IMR-90 (cell line): ENCODE measurements around the gene SPINT2. TPM values are rescaled to one million over a fixed set of nuclear protein-coding genes. Genes with fewer than 3 reads are reported as not detected.
A peak's percentile ranks its signal among the peaks of the same experiment; 100 is the strongest.

Source experiments
- ATAC-seq: fragments of 200-7000 bp; cut with Tn5 transposase; 2 replicates; pipeline ENCODE4 v1.9.1; 2020; ENCODE audit warnings: low read depth, mild to moderate bottlenecking, moderate library complexity
- BruUV-seq: library from RNA; stranded (reverse); fragments of 400-500 nt; replicated peaks from 2 replicates; lab custom pipeline; 2021; lab: Mats Ljungman, UMichigan
- CTCF ChIA-PET: fragments of 300-600 bp; formaldehyde crosslinking; extraction: SDS; loops from one replicate; lab custom pipeline; 2021; ENCODE audit warnings: antibody characterized with exemption; lab: Yijun Ruan, JAX
- POLR2A ChIA-PET: fragments of 300-600 bp; sonication (Branson Sonifier 250); formaldehyde crosslinking; loops from one replicate; lab custom pipeline; 2022; ENCODE audit warnings: antibody characterized with exemption; ENCODE audit not compliant: unreplicated experiment; lab: Charles Lee
- DNase-seq: peaks from one replicate; pipeline ENCODE4 v3.0.0; 2013
- H2AFZ ChIP-seq: replicated peaks from 2 replicates; pipeline ENCODE3; 2013; ENCODE audit warnings: low read length, mild to moderate bottlenecking; ENCODE audit not compliant: poor library complexity
- H2AK5ac ChIP-seq: 2 replicates; pipeline ENCODE4 v1.6.1; 2013; ENCODE audit warnings: low read depth, low read length, inconsistent platforms
- H2AK9ac ChIP-seq: replicated peaks from 2 replicates; pipeline ENCODE3; 2013; ENCODE audit warnings: mild to moderate bottlenecking, low read depth, low read length, moderate library complexity; ENCODE audit not compliant: poor library complexity
- H2BK120ac ChIP-seq: 2 replicates; pipeline ENCODE4 v1.6.1; 2013; ENCODE audit warnings: low read depth, low read length, inconsistent platforms
- H2BK15ac ChIP-seq: 3 replicates; pipeline ENCODE4 v1.6.1; 2013; ENCODE audit warnings: low read depth, low read length, inconsistent platforms
- H2BK20ac ChIP-seq: 2 replicates; pipeline ENCODE4 v1.6.1; 2013; ENCODE audit warnings: low read depth, mild to moderate bottlenecking, inconsistent platforms, low read length, moderate library complexity
- H2BK5ac ChIP-seq: 2 replicates; pipeline ENCODE4 v1.6.1; 2013; ENCODE audit warnings: mild to moderate bottlenecking, low read depth, low read length, inconsistent platforms; ENCODE audit not compliant: poor library complexity, severe bottlenecking
- H3K14ac ChIP-seq: replicated peaks from 2 replicates; pipeline ENCODE4 v1.6.1; 2013; ENCODE audit warnings: low read depth, low read length, inconsistent platforms
- H3K18ac ChIP-seq: 2 replicates; pipeline ENCODE4 v1.6.1; 2013; ENCODE audit warnings: low read depth, low read length, control low read depth
- H3K23ac ChIP-seq: 2 replicates; pipeline ENCODE4 v1.6.1; 2013; ENCODE audit warnings: low read depth, low read length, inconsistent platforms
- H3K27ac ChIP-seq: 2 replicates; pipeline ENCODE4 v1.5.1; 2013; ENCODE audit warnings: mild to moderate bottlenecking, control low read depth, low read length; ENCODE audit not compliant: insufficient read depth
- H3K27me3 ChIP-seq: 2 replicates; pipeline ENCODE4 v1.6.1; 2013; ENCODE audit warnings: low read length; ENCODE audit not compliant: control insufficient read depth, insufficient read depth
- H3K36me3 ChIP-seq: 2 replicates; pipeline ENCODE4 v1.6.1; 2013; ENCODE audit warnings: low read length, mixed read lengths; ENCODE audit not compliant: control insufficient read depth, insufficient read depth
- H3K4ac ChIP-seq: 2 replicates; pipeline ENCODE4 v1.6.1; 2013; ENCODE audit warnings: low read depth, low read length, inconsistent platforms
- H3K4me1 ChIP-seq: 2 replicates; pipeline ENCODE4 v1.6.1; 2013; ENCODE audit warnings: low read length, mixed read lengths; ENCODE audit not compliant: control insufficient read depth, insufficient read depth
- H3K4me2 ChIP-seq: 2 replicates; pipeline ENCODE4 v1.6.1; 2013; ENCODE audit warnings: low read depth, mild to moderate bottlenecking, control low read depth, low read length, moderate library complexity
- H3K4me3 ChIP-seq: 2 replicates; pipeline ENCODE4 v1.5.1; 2013; ENCODE audit warnings: low read depth, mild to moderate bottlenecking, control low read depth, low read length, moderate library complexity; ENCODE audit not compliant: insufficient read depth
- H3K56ac ChIP-seq: 2 replicates; pipeline ENCODE4 v1.6.1; 2013; ENCODE audit warnings: low read length, inconsistent platforms; ENCODE audit not compliant: insufficient read depth; ENCODE audit errors: extremely low read depth
- H3K79me1 ChIP-seq, 2 experiments: 2 replicates each; pipeline ENCODE4 v1.6.1; 2013; ENCODE audit warnings: low read length in 2 of 2, inconsistent platforms in 1 of 2, low read depth in 1 of 2
- H3K9ac ChIP-seq: 2 replicates; pipeline ENCODE4 v1.6.1; 2013; ENCODE audit warnings: low read depth, low read length, control low read depth
- H3K9me1 ChIP-seq: 2 replicates; pipeline ENCODE4 v1.6.1; 2013; ENCODE audit warnings: low read length, inconsistent platforms; ENCODE audit not compliant: insufficient read depth
- H3K9me3 ChIP-seq: 2 replicates; pipeline ENCODE4 v1.6.1; 2013; ENCODE audit warnings: low read length; ENCODE audit not compliant: control insufficient read depth, insufficient read depth
- H4K20me1 ChIP-seq: 2 replicates; pipeline ENCODE4 v1.6.1; 2013; ENCODE audit warnings: low read length, inconsistent platforms; ENCODE audit not compliant: insufficient read depth
- H4K5ac ChIP-seq: 2 replicates; pipeline ENCODE4 v1.6.1; 2013; ENCODE audit warnings: mild to moderate bottlenecking, low read depth, low read length, control low read depth
- H4K8ac ChIP-seq, 2 experiments: 2 replicates each; pipeline ENCODE4 v1.6.1; 2013; ENCODE audit warnings: low read depth in 2 of 2, low read length in 2 of 2, control low read depth in 1 of 2, inconsistent platforms in 1 of 2
- H4K91ac ChIP-seq: 2 replicates; pipeline ENCODE4 v1.6.1; 2013; ENCODE audit warnings: low read depth, low read length, inconsistent platforms; ENCODE audit not compliant: insufficient read depth
- FOS ChIP-seq: fragments of 150-350 bp; IDR thresholded peaks from 2 replicates; pipeline ENCODE4 v1.6.1; 2016; ENCODE audit warnings: low read depth, low read length
- MAFK ChIP-seq: IDR thresholded peaks from 2 replicates; pipeline ENCODE4 v1.6.1; 2012; ENCODE audit warnings: low read depth, low read length, improper control_type of control experiment
- MXI1 ChIP-seq: IDR thresholded peaks from 2 replicates; pipeline ENCODE4 v1.6.1; 2012; ENCODE audit warnings: low read depth, mild to moderate bottlenecking, low read length, moderate library complexity, borderline replicate concordance
- RFX5 ChIP-seq: IDR thresholded peaks from 2 replicates; pipeline ENCODE4 v1.8.0; 2012; ENCODE audit warnings: low read depth, mild to moderate bottlenecking, low read length, moderate library complexity
- SMC3 ChIP-seq: fragments of 150-350 bp; IDR thresholded peaks from 2 replicates; pipeline ENCODE4 v1.6.1; 2016; ENCODE audit warnings: low read depth, mild to moderate bottlenecking, antibody characterized with exemption, low read length, moderate library complexity
- WGBS, 2 experiments: methylation state at CpG; one replicate each; pipeline versions ENCODE4 v1.1.5 to v1.1.7; 2013; ENCODE audit warnings: missing lambda C conversion rate in 2 of 2; ENCODE audit not compliant: insufficient read length in 1 of 2; ENCODE audit errors: extremely low coverage in 2 of 2; 5-methylcytosine and 5-hydroxymethylcytosine counted together
- dilution Hi-C: fragments of 300-500 bp; cut with HindIII; formaldehyde crosslinking; loops from one replicate; pipeline ENCODE4 v1.14.3; 2018; ENCODE audit warnings: low sequenced_read_pairs; ENCODE audit not compliant: unreplicated experiment
- in situ Hi-C: fragments of 300-500 bp; cut with MboI; formaldehyde crosslinking; loops from 3 replicates; pipeline ENCODE4 v1.14.3; 2019; ENCODE audit warnings: low sequenced_read_pairs, inconsistent platforms, mixed read lengths
- intact Hi-C: fragments of 100-400 bp; cut with micrococcal nuclease; formaldehyde crosslinking; loops from 2 replicates; pipeline ENCODE4 v1.10.0; 2022
- polyA plus RNA-seq, 3 experiments: library from polyadenylated mRNA; depleted of rRNA; stranded (reverse); fragments of >200 nt; gene quantifications; 2 replicates each; pipeline ENCODE4 v1.2.3, GENCODE V29; 2012; ENCODE audit warnings: low replicate concordance in 1 of 3
- total RNA-seq: library from RNA; depleted of rRNA; stranded (reverse); fragments of >200 nt; gene quantifications from 2 replicates; pipeline ENCODE4 v1.2.3, GENCODE V29; 2012

SPINT2 gene
- total and polyA plus RNA-seq, 2 of the 4 experiments (the other 2 are of a cell fraction): 0.54 to 1.2 TPM

DNA sequence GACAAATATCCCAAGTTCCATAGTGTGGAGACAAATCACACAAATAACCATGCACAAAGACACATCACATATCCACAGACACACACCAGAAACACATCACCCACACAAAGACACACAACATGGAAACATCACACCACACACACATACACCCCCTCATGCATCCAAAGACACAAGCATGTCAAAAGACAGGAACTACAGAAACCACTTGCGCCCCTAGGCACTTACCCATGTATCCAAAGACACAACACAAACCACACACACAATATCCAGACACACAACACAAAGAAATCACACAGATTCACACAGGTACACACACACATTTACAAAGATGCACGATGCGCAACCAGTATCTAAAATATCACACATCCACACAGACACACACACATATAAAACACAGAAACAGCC lies 41.3 kb upstream of the SPINT2 start (continued):
- TF ChIP-seq FOS: no peak
- no peak for TF ChIP-seq SMC3
- TF ChIP-seq MXI1: no peak
- no peak for TF ChIP-seq RFX5

DNA sequence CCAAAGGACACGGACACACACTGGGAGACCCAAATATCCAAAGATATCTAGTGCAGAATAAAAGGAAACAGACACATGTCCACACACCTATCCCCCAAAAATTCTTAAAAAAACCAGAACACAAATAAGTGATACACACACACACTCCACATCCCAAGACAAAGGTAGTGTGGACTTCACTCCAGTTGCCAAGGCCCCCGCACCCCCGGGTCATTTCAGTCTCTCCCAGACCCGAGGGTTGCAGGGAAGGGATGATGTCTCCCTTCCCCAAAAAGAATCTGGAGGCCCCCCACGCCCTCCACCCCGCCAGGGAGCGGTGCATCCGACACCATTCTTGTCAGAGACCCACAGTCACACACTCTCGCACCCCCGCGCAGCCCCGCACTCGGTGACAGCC lies 40.8 kb upstream of the SPINT2 start:
- peak; percentile 7 for ATAC-seq
- 10% methylated on average over 2 of the region's 13 CpGs; no CpG with 5 or more reads in 1 of the 2 experiments for WGBS, 2 experiments

More for the DNA sequence above, 40.8 kb upstream of the SPINT2 start:
- Histone ChIP-seq H3K4me1 (peaks cover 3% of the 10 kb centered on the region; the same call in 1 of the 2 replicates), H2BK15ac (no peak overlapping the region), H3K23ac (no peak overlapping the region), H2BK5ac (no peak overlapping the region), H3K4me3 (peak overlapping the region; percentile 54), H3K79me1 (peaks cover 8 to 24% of the 10 kb centered on the region in 2 experiments), H2AK5ac (no peak overlapping the region), H3K27ac (no peak overlapping the region; the same call in 1 of the 2 replicates), H3K9me1 (peaks cover 14% of the 10 kb centered on the region), H3K14ac (no peak overlapping the region), H4K5ac (no peak overlapping the region), H4K8ac (peak overlapping the region in 1 of 2 experiments; percentile 34; a peak in 1 of 4 replicates), H3K56ac (no peak overlapping the region), H3K18ac (no peak overlapping the region), H3K4me2 (peak overlapping the region; percentile 69), H3K4ac (no peak overlapping the region), H2AK9ac (no peak overlapping the region), H2BK120ac (no peak overlapping the region), H2BK20ac (no peak overlapping the region), H3K9ac (peak overlapping the region; percentile 28; the same call in 1 of the 2 replicates), H4K91ac (no peak overlapping the region), H3K36me3 (no peaks in the 10 kb centered on the region), H4K20me1 (no peaks in the 10 kb centered on the region; the same call in 1 of the 2 replicates), H3K27me3 (no peaks in the 10 kb centered on the region), H3K9me3 (no peaks in the 10 kb centered on the region), H2AFZ (peak overlapping the region; percentile 98)
- no TSS peak for BruUV-seq
- no peak for DNase-seq
- TF ChIP-seq FOS (no peak), MAFK (no peak)
- dilution Hi-C loops: no loop called here
- intact Hi-C loops: loop anchor here (2.0 kb wide), 1 partner anchor 321 kb away; no protein-coding TSS in a partner anchor
- CTCF ChIA-PET: no interaction called here
- POLR2A ChIA-PET: no interaction called here
- in situ Hi-C loops: no loop called here
